AG04449 (cell line): ENCODE results near the gene LY6G5B.

Source experiments
- CTCF ChIA-PET: fragments of 350-600 bp; formaldehyde crosslinking; extraction: SDS; loops from one replicate; lab custom pipeline; 2021; ENCODE audit warnings: antibody characterized with exemption; lab: Yijun Ruan, JAX
- POLR2A ChIA-PET: fragments of 400-600, 350-600 bp; formaldehyde crosslinking; extraction: SDS; loops from one replicate; lab custom pipeline; 2020; ENCODE audit warnings: antibody characterized with exemption, inconsistent platforms; lab: Yijun Ruan, JAX
- DNase-seq: peaks from one replicate; pipeline ENCODE4 v3.0.0-alpha.2; 2010; ENCODE audit warnings: low read depth, low spot score
- H3K4me3 ChIP-seq: 2 replicates; pipeline ENCODE4 v1.5.1; 2011; ENCODE audit warnings: low read depth, mild to moderate bottlenecking, control low read depth, low read length
- CTCF ChIP-seq: IDR thresholded peaks from one replicate; pipeline ENCODE4 v1.5.1; 2011; ENCODE audit warnings: mild to moderate bottlenecking, moderate library complexity, low read length, control low read depth, inconsistent platforms; ENCODE audit not compliant: insufficient read depth; ENCODE audit errors: missing control alignments

Gene LY6G5B

GRCh38 chr6:31663126-31663960 lies 6.4 kb upstream of the LY6G5B start:
- peak overlapping the region; percentile 98 for H3K4me3 ChIP-seq
- DNase-seq = no peak
- POLR2A ChIA-PET = interaction anchor here (1.1 to 3.5 kb wide), 2 partner anchors 10 to 26 kb away, joined by 3 to 31 read pairs; partner anchors contain the start of gene BAG6
- CTCF ChIA-PET = interaction anchor here (0.6 to 2.2 kb wide), 5 partner anchors 11 to 225 kb away, joined by 3 to 19 read pairs (median 4); partner anchors contain the start of genes BAG6, LY6G5C and MSH5
- no peak for TF ChIP-seq CTCF

- ChIA-PET CTCF (interaction anchor here (0.6 to 2.2 kb wide), 6 partner anchors 8 to 118 kb away, joined by 3 to 19 read pairs (median 4); partner anchors contain the start of genes APOM, ATP6V1G2, BAG6 and LY6G5C), POLR2A (interaction anchor here (1.1 to 3.5 kb wide), 4 partner anchors 11 to 233 kb away, joined by 3 to 31 read pairs (median 5); partner anchors contain the start of genes ABHD16A, BAG6 and EHMT2)
- H3K4me3 ChIP-seq = peak overlapping the region; percentile 98
- DNase-seq = no peak
- TF ChIP-seq CTCF = no peak
Observed at GRCh38 chr6:31663961-31664789, 5.6 kb upstream of the LY6G5B start.

- peak within 1 kb of the TSS; percentile 98 for H3K4me3 ChIP-seq
- POLR2A ChIA-PET = interaction anchor here (1.5 to 3.5 kb wide), 3 partner anchors 12 to 232 kb away, joined by 3 to 31 read pairs (median 7); partner anchors contain the start of genes ABHD16A, BAG6 and EHMT2
- CTCF ChIA-PET = interaction anchor here (0.9 to 2.2 kb wide), 4 partner anchors 9 to 119 kb away, joined by 3 to 19 read pairs (median 6); partner anchors contain the start of genes APOM, ATP6V1G2, BAG6 and LY6G5C
- TF ChIP-seq CTCF = no peak
- DNase-seq = no peak
Observed at GRCh38 chr6:31664790-31665500, 4.8 kb upstream of the LY6G5B start, which contains the start of gene GPANK1. TSS of gene GPANK1 (minus strand) at chr6:31664997. CDS start at chr6:31664478, 519 bp downstream.

- no peak for TF ChIP-seq CTCF
- POLR2A ChIA-PET = interaction anchor here (1.8 to 3.5 kb wide), 3 partner anchors 13 to 162 kb away, joined by 5 to 31 read pairs (median 7); partner anchors contain the start of genes ABHD16A, BAG6 and HSPA1B
- peak within 1 kb of the TSS; percentile 98 for H3K4me3 ChIP-seq
- CTCF ChIA-PET = interaction anchor here (1.0 kb wide), 1 partner anchor 104 kb away, joined by 4 read pairs; no protein-coding TSS in a partner anchor
- no peak for DNase-seq
Observed at GRCh38 chr6:31665501-31666336, 4.1 kb upstream of the LY6G5B start, which contains the start of gene CSNK2B. TSS of gene CSNK2B (plus strand) at chr6:31666080. CDS start at chr6:31666832, 752 bp downstream.
